ENCODE results near the gene L3MBTL3.
"Not testable (repeated sequence)": the region's sequence is repeated elsewhere in the genome, so short reads cannot be mapped to it uniquely, and the experiment has no call there.

L3MBTL3 gene

GRCh38 chr6:130138909-130139242 lies 120.5 kb downstream of the L3MBTL3 start:
- no peak for DNase-seq (ENCODE audit: low spot score)

GRCh38 chr6:130140084-130140483 lies 121.7 kb downstream of the L3MBTL3 start:
- DNase-seq (ENCODE audit: low spot score) = no peak

GRCh38 chr6:130143709-130144108 lies 125.3 kb downstream of the L3MBTL3 start:
- DNase-seq (ENCODE audit: low spot score) = no peak

GRCh38 chr6:130147111-130147510 lies 128.7 kb downstream of the L3MBTL3 start:
- DNase-seq (ENCODE audit: low spot score) = no peak

- no peak for DNase-seq (ENCODE audit: low spot score)
These were observed 129.8 kb downstream of the L3MBTL3 start for GRCh38 chr6:130148181-130148580.

GRCh38 chr6:130149016-130149415 lies 130.6 kb downstream of the L3MBTL3 start:
- not testable (repeated sequence) for DNase-seq (ENCODE audit: low spot score)

GRCh38 chr6:130150906-130151305 lies 132.5 kb downstream of the L3MBTL3 start:
- no peak for DNase-seq (ENCODE audit: low spot score)

- no peak for DNase-seq (ENCODE audit: low spot score)
These were observed 134.6 kb downstream of the L3MBTL3 start for GRCh38 chr6:130152908-130153510.

GRCh38 chr6:130156908-130157307 lies 138.5 kb downstream of the L3MBTL3 start:
- DNase-seq (ENCODE audit: low spot score) = no peak

- no peak for DNase-seq (ENCODE audit: low spot score)
These were observed 139.7 kb downstream of the L3MBTL3 start for GRCh38 chr6:130158056-130158455.

GRCh38 chr6:130158548-130158947 lies 140.2 kb downstream of the L3MBTL3 start:
- DNase-seq (ENCODE audit: low spot score) = no peak

- no peak for DNase-seq (ENCODE audit: low spot score)
These were observed 141.6 kb downstream of the L3MBTL3 start for GRCh38 chr6:130159956-130160355.

GRCh38 chr6:130161683-130162404 lies 143.5 kb downstream of the L3MBTL3 start:
- DNase-seq (ENCODE audit: low spot score) = no peak

- no peak for DNase-seq (ENCODE audit: low spot score)
These were observed 144.0 kb downstream of the L3MBTL3 start for GRCh38 chr6:130162421-130162820.

GRCh38 chr6:130163266-130163665 lies 144.9 kb downstream of the L3MBTL3 start:
- no peak for DNase-seq (ENCODE audit: low spot score)

- DNase-seq (ENCODE audit: low spot score) = no peak
These were observed 145.9 kb downstream of the L3MBTL3 start for GRCh38 chr6:130164251-130164650.

GRCh38 chr6:130167655-130168054 lies 149.3 kb downstream of the L3MBTL3 start:
- DNase-seq (ENCODE audit: low spot score) = no peak

GRCh38 chr6:130170160-130170559 lies 151.8 kb downstream of the L3MBTL3 start:
- not testable (repeated sequence) for DNase-seq (ENCODE audit: low spot score)

- not testable (repeated sequence) for DNase-seq (ENCODE audit: low spot score)
These were observed 155.1 kb downstream of the L3MBTL3 start for GRCh38 chr6:130173377-130174004.

- DNase-seq (ENCODE audit: low spot score) = no peak
These were observed 158.0 kb downstream of the L3MBTL3 start for GRCh38 chr6:130176378-130176777.

- no peak for DNase-seq (ENCODE audit: low spot score)
These were observed 160.3 kb downstream of the L3MBTL3 start for GRCh38 chr6:130178692-130179091.

GRCh38 chr6:130182466-130182865 lies 164.1 kb downstream of the L3MBTL3 start:
- DNase-seq (ENCODE audit: low spot score) = no peak
